Choroid plexus epithelial cell (primary cell): ENCODE measurements around the gene LONP2.
A peak's percentile ranks its signal among the peaks of the same experiment; 100 is the strongest.
"Not testable (repeated sequence)": the region's sequence is repeated elsewhere in the genome, so short reads cannot be mapped to it uniquely, and the experiment has no call there.

ENCODE experiments used
- DNase-seq: peaks from one replicate; pipeline ENCODE4 v3.0.0-alpha.2; 2010; ENCODE audit warnings: low read depth
- H3K4me3 ChIP-seq: 2 replicates; pipeline ENCODE4 v1.5.1; 2011; ENCODE audit warnings: low read depth, mild to moderate bottlenecking, control low read depth, low read length, moderate library complexity
- CTCF ChIP-seq: conservative IDR thresholded peaks from 2 replicates; pipeline ENCODE4 v1.5.1; 2011; ENCODE audit warnings: low read depth, mild to moderate bottlenecking, control low read depth, inconsistent platforms, low read length, moderate library complexity

The LONP2 gene

GRCh38 chr16:48347191-48347865, 103.2 kb downstream of the LONP2 start:
- TF ChIP-seq CTCF, result no peak
- H3K4me3 ChIP-seq, result no peak overlapping the region
- DNase-seq, result no peak

- no peak for DNase-seq
- H3K4me3 ChIP-seq, result no peak overlapping the region
- no peak for TF ChIP-seq CTCF
These were observed 103.9 kb downstream of the LONP2 start for GRCh38 chr16:48347980-48348379.

GRCh38 chr16:48350736-48351135, 106.6 kb downstream of the LONP2 start:
- no peak overlapping the region for H3K4me3 ChIP-seq
- TF ChIP-seq CTCF, result no peak
- DNase-seq, result no peak

- DNase-seq, result no peak
- no peak overlapping the region for H3K4me3 ChIP-seq
These were observed 108.7 kb downstream of the LONP2 start for GRCh38 chr16:48352648-48353390.

GRCh38 chr16:48353565-48354163, 109.6 kb downstream of the LONP2 start:
- peak; percentile 98 for TF ChIP-seq CTCF
- DNase-seq, result peak; percentile 90
- H3K4me3 ChIP-seq, result no peak overlapping the region

More at GRCh38 chr16:48352648-48353390, 108.7 kb downstream of the LONP2 start:
- TF ChIP-seq CTCF, result no peak

- not testable (repeated sequence) for H3K4me3 ChIP-seq, DNase-seq
These were observed 110.3 kb downstream of the LONP2 start for GRCh38 chr16:48354385-48354784.
